ENCODE data around the gene IL17RD.

DNA sequence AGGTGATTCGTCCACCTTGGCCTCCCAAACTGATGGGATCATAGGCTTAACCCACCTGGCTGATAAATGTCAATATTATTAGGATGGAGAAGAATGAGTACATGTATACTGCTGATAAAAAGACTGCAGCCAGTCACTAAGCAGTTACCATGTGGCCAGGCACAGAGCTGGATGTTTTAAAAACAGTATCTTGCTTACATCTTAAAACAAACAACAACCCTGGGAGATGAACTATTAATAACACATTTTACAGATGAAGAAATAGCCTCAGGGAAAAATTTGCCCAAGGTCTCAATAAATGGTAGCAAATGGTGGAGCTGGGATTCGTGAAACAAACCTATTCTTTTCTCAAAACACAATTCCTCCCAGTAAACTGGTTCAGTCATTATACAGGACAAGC lies 18.1 kb downstream of the IL17RD start:
- TF ChIP-seq CTCF (IDR thresholded peaks at IDR 0.05) (no peak), POLR2A (IDR thresholded peaks at IDR 0.05) (no peak)
